DMS 273 treated with DMSO at 0.1 percent for 48 hours (cell line): ENCODE measurements around the gene COMMD1.
"Not testable (repeated sequence)": the region's sequence is repeated elsewhere in the genome, so short reads cannot be mapped to it uniquely, and the experiment has no call there.

ENCODE experiments used
- DNase-seq: peaks from one replicate; lab custom pipeline; 2025; lab: John Stamatoyannopoulos, UW

COMMD1 gene

DNA sequence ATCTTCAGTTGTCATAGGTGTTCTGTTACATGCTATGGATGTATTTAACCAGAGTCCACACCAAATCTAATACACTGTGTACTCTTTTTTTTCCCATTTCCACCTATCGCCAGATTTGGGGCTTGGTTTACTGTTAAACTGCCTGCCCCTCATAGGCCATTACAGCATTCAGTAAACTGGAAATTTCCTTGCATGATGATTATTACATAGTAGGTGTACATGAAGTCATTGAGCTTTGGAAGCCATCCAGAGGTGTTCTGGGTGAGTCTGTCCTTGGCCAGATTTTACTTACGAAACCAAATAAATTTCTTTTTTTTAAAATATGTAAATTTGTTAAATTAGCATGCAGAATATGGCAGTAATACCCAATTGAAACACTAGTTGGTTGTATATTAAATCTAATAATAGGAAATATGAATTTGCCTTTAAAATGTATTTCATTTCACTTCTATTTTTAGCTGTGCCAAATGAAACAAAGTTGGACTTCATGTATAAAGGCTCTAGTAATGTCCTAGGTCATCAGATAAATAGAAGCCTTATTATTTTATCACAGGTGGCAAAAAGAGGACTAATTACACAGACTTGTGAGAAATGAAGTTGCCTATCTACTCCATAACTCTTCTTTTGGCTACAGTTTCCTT, 60.7 kb downstream of the COMMD1 start:
- no peak for DNase-seq

DNA sequence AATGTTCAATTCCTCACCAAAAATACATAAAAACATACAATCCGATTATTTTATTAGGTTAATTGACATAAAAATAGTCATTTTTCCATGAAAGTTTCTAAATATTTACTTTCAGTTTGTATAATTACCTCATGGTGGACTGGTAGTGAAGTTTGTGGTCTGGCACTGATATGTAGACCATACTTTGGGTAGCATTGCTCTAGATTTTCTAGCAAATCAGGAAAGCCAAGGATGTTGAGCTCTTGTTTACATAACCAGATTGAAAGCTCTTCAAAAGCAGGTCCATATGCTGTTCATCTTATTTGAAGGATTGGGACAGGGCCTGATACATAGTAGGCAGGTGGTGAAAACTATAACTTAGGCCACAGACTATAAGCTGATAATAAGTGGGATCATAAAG, 61.8 kb downstream of the COMMD1 start:
- DNase-seq: peak; percentile 12

GRCh38 chr2:61969376-61969775, 63.9 kb downstream of the COMMD1 start:
- DNase-seq: no peak

DNA sequence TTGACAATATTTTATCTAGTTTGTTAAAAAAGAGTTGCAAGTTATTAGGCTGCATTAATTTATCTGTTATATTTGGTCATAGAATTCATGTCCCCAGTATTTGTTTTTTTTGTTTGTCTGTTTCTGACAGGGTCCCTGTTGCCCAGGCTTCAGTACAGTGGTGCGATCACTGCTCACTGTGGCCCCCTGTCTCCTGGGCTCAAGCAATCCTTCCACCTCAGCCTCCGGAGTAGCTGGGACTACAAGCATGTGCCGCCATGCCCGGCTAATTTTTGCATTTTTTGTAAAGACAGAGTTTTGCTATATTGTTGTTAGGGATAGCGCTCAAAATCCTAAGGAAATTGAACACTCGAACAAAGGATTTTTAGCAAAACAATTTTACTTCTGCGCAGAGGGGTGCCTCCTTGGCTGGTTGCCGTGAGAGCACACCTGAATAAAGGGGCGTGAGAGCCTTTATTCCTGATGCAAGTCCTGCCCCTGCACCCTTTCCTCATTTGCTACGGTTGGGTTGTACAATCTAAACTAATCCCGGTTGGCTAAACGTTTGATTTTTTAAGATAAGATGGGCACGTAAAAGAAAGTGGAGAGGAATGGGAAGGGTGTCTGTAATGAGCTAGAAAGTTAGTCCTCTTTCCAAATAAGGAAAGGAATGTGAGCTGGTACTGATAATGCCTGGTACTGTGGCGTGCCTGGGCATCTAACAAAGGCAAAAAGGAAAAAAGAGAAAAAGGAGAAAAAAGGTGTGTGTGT, 65.5 kb downstream of the COMMD1 start:
- DNase-seq: no peak

GRCh38 chr2:61978522-61978921, 73.0 kb downstream of the COMMD1 start:
- DNase-seq: peak; percentile 52

DNA sequence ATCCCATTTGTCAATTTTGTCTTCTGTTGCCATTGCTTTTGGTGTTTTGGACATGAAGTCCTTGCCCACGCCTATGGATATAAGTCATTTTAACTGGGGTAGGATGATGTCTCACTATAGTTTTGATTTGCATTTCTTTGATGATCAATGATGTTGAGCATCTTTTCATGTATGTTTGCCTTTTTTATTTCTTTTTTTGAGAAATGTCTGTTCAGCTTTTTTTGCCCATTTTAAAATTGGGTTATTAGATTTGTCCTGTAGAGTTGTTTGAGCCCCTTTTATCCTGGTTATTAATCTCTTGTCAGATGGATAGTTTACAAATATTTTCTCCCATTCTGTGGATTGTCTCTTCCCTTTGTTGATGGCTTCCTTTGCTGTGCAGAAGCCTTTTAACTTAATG, 75.3 kb downstream of the COMMD1 start:
- DNase-seq: no peak

- DNase-seq: no peak
Observed at GRCh38 chr2:61984682-61985081, 79.2 kb downstream of the COMMD1 start.

DNA sequence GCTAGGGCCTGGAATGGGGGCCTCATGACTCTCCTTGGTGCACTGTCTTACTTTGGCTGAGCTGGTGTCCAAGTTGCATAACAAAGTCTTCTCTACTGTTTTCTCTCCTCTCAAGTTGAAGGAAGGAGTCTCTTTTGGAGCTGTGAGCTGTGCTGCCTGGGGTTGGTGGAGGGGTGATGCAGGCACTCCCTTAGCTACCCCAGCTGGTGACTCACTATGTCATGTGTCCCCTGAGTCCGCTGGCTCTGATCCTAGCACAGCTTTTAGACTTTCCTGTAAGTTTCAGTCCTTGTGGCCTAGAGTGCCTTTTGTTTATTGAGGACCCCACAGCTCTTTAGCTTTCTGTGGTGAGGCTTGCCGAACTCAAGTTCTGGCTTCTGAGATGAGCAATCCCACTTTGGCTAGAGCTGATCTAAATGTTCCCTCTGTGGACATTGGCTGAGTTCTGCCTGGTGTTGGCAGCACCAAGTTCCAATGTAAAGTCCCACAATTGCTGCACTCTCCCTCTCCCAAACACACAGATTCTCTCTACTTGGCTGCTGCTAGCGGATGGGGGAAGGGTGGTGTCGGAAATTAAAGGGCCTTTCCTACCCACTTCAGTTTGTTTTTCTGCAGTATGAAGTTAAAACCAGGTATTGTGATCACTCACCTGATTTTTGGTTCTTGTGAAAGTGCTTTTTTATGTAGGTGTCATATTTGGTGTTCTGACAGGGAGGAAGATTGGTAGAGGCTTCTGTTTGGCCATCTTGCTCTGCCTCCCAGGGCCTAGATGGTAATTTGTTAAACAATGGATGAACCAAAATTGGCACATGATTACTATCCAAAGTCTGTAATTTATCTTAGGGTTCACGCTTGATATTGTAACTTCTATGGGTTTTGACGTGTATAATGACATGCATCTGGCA, 83.2 kb downstream of the COMMD1 start:
- DNase-seq: no peak

GRCh38 chr2:61993422-61994024, 88.0 kb downstream of the COMMD1 start:
- no peak for DNase-seq

- no peak for DNase-seq
Observed at GRCh38 chr2:61994531-61994930, 89.1 kb downstream of the COMMD1 start.

- DNase-seq: no peak
Observed at GRCh38 chr2:61995065-61995464, 89.6 kb downstream of the COMMD1 start.

DNA sequence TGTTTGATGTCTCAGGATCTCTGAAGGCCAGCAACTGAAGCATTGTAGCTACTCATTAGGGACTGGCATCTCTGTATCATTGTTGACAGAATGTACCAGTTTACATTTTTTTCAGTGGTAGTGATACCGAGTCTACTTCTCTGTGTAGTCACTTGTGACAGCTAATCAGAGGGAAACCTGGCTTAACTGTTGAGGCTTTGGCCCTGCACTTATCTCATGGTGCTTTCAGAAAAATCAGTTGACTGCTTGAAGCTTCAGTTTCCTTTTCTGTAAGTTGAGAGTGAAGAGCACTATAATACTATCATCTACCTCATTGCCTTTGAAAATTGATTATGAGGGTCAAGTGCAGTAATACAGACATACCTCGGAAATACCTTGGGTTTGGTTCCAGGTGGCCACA, 90.0 kb downstream of the COMMD1 start:
- no peak for DNase-seq

DNA sequence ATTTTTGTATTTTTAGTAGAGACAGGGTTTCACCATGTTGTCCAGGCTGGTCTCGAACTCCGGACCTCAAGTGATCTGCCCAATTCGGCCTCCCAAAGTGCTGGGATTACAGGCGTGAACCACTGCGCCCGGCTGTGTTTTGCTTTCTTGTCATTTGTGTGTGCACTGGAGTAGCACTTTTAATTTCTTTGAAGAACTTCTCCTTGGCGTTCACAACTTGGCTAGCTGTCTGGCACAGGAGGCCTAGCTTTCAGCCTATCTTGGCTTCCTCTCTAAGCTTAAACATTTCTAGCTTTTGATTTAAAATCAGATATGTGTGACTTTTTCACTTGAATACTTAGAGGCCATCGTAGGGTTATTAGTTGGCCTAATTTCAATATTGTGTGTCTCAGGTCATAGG, 93.0 kb downstream of the COMMD1 start:
- DNase-seq: no peak

GRCh38 chr2:62000538-62000937, 95.1 kb downstream of the COMMD1 start:
- no peak for DNase-seq

GRCh38 chr2:62001431-62001830, 96.0 kb downstream of the COMMD1 start:
- no peak for DNase-seq

DNA sequence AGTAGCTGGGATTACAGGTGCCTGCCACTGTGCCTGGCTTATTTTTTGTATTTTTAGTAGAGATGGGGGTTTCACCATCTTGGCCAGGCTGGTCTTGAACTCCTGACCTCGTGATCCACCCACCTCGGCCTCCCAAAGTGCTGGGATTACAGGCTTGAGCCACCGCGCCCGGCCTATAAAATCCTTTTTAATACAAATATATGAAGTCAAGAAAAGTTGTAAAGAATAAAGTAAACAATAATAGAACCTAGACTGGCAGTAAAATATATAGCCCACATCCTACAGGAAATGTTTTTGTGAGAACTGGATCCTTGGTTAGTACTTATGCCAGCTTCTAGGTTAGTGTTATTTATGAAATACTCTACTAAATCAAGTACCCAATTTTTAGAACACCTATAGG, 99.0 kb downstream of the COMMD1 start:
- not testable (repeated sequence) for DNase-seq

DNA sequence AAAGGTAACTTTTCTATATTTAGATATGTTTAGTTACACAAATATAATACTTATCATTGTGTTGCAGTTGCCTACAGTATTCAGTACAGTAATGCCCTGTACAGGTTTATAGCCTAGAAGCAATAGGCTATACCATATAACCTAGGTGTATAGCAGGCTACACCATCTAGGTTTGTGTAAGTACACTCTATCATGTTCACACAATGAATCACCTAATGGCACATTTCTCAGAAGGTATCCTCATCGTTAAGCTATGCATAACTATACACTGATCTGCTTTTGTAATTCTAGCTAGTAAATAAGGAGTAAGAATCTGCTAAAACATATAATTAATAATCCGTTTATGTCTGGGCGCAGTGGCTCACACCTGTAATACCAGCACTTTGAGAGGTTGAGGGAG, 102.1 kb downstream of the COMMD1 start:
- DNase-seq: no peak

GRCh38 chr2:62010632-62011256, 105.3 kb downstream of the COMMD1 start:
- DNase-seq: no peak

DNA sequence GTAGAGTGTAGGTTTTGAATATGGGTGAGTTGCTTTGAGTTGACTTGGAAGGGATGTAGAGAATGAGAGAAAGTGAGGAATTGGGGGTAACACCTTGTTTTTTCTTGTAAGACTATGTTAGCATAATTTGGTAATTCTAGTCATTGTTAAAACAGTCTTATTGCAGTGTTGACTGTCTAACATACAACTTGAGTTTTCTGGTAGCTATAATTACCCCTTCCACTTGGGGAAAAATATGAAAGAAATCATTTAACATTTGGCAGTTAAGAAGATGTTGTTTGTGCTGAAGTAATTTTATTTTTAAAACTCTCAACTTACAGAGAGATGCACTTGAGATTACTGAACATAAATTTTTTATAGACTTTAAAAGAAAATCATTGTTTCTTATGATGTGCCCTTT, 108.2 kb downstream of the COMMD1 start:
- DNase-seq: no peak

- DNase-seq: peak; percentile 98
Observed at GRCh38 chr2:62014102-62014501, 108.6 kb downstream of the COMMD1 start.

- no peak for DNase-seq
Observed at GRCh38 chr2:62016957-62017356, 111.5 kb downstream of the COMMD1 start.

- no peak for DNase-seq
Observed at GRCh38 chr2:62029910-62030309, 124.4 kb downstream of the COMMD1 start.
